HuH-7 (cell line): ENCODE data around the gene ZNF511.

ENCODE experiments used
- DNase-seq: peaks from one replicate; pipeline ENCODE4 v3.0.0; 2011; ENCODE audit warnings: low spot score

The ZNF511 gene

GRCh38 chr10:133292919-133293809, 15.6 kb upstream of the ZNF511 start:
- DNase-seq = no peak

DNA sequence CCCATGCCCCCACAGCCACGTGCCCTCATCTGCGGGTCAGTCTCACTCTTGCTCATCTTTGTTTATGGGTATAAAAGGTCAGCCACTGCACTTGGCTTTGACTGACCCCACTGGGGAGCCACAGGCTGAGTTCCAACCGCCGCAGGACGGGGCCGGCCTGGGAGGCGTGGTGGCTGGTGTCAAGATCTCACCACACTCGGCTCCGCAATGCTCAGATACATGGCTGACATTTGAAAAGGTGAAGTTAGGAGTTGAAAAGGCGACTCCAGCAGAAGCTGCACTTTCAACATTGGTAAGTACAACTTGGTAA, 14.9 kb upstream of the ZNF511 start:
- DNase-seq = no peak

DNA sequence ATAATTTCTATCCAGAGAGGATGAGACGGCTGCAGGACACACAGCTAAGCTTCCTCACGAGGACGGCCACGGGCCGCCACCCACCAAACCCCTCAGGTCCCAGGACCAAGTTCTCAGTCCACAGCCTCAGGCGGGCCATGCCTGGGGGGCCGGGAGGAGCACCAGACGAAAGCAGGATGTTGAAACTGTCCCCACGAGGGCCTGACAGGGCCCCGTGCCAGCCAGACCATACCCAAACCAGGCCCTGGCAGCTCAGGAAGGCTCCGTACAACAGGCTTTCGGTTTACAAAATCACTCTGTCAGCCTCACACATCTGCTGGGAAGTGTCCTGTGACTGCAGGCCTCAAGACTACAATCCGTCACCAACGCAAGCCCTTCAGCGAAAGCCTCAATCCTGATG, 14.5 kb upstream of the ZNF511 start:
- DNase-seq = no peak

GRCh38 chr10:133295426-133296320, 13.0 kb upstream of the ZNF511 start:
- no peak for DNase-seq

DNA sequence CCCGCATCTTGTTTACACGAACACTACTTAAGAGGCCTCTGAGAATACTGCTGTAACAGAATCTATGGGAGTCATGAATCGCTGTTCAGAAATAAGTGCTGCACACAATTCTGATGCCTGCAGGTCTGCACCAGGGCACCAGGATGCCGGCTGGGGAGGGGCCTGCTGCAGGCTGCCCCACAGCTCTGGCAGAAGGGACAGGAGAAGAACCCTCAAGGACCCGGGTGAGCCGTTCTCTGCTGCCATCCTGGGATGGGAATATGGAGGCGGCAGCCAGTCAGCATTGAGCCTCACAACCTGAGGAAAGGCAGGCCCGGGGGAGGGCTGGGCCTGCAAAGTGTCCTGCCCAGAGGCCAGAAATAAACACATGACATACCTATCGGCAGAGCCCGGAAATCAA, 11.2 kb upstream of the ZNF511 start:
- no peak for DNase-seq

- DNase-seq = no peak
Measured at GRCh38 chr10:133298466-133298865, 10.2 kb upstream of the ZNF511 start.

GRCh38 chr10:133299224-133299623, 9.5 kb upstream of the ZNF511 start:
- no peak for DNase-seq

DNA sequence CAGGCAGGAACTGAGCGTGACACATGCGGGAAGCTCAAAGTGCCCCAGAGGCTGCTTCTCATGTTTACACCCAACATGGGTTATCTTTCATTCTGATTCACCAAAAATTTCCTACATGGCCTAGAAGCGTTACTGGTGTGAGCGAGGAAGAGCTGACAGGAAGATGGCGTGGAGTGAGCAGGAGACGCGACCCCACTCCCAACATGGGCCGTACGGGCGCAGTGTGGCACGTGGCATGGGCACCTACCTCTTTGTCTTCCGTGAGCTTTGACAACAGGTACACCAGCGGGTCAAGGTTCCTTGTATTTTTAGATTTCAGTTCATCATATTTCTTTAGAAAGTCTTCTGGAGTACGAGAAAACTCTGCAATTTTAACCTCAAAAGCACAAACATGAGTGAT, 9.0 kb upstream of the ZNF511 start:
- DNase-seq = no peak

DNA sequence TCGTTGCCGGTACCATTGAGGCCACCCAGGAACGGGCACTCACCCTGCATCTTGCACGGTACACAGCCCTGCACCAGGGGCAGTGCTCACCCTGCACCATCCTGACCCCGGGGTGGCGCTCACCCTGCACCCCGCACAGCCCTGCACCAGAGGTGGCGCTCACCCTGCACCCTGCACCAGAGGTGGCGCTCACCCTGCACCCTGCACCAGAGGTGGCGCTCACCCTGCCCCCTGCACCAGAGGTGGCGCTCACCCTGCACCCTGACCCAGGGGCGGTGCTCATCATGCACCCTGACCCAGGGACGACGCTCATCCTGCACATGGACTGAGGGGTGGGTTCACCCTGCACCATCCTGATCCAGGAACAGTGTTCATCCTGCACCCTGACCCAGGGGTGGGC, 6.5 kb upstream of the ZNF511 start:
- no peak for DNase-seq

DNA sequence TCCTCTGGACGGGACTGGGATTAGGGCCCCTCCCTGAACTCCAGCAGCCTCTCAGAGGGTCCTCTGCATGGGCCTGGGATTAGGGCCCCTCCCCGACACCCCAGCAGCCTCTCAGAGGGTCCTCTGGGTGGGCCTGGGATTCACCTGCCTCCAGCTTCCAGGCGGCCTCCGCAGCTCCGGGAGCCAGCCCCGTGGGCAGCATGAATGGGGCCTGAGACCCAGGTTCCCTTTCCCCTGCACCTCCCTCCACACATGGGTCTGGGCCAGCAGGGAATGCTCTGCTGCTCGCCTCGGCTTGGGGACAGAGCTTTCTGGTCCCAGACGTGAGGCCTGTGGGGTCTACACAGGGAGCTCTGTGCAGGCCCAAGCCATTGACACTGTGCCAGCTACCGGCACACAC, 5.5 kb upstream of the ZNF511 start:
- DNase-seq = no peak

DNA sequence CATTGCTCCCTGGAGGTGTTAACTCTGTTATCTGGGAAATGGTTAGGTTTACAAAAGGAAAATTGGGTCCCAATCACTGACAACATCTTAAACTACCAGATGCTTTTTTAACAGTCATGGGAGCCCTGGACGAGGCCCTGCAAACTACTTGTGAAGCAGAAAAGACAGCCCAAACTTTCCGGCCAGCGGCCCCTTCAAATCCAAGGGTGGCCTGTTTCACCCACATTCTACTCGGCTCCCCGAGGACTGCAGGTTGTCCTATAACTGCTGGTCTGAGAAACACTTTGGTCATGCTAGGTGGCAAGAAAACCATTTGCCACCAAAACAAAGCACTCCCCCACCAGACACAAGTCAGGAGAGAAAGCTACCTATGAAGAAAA, 2.6 kb upstream of the ZNF511 start:
- no peak for DNase-seq

GRCh38 chr10:133306941-133307379, 1.8 kb upstream of the ZNF511 start:
- DNase-seq = no peak

- DNase-seq = peak; percentile 83
Measured at GRCh38 chr10:133307776-133308420, 816 bp upstream of the ZNF511 start.

GRCh38 chr10:133309100-133309719, 496 bp downstream of the ZNF511 start:
- peak; percentile 83 for DNase-seq

DNA sequence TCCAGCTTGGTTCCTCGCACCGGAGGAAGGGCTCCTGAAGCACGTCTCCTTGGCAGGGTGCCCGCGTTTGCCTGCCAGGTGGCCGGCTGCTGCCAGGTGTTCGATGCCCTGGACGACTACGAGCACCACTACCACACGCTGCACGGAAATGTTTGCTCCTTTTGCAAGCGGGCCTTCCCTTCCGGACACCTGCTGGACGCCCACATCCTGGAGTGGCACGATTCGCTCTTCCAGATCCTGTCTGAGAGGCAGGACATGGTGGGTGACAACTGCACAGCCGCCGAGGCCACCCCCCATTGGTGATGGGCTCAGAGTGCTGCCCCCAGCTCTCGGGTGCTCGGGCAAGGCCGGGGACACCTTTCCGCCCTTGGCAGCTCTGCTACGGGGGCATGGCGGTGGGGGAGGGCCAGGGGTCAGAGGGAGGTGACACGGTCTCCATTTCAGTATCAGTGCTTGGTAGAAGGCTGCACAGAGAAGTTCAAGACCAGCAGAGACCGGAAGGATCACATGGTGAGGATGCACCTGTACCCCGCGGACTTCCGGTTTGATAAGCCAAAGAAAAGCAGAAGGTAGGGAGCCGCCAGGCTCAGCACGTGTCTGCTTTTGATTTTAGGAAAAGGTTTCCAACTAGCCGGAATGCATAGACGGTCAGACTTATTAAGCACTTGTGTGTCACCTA, 1.1 kb downstream of the ZNF511 start:
- no peak for DNase-seq

- DNase-seq = no peak
Measured at GRCh38 chr10:133310399-133310755, 1.7 kb downstream of the ZNF511 start.

DNA sequence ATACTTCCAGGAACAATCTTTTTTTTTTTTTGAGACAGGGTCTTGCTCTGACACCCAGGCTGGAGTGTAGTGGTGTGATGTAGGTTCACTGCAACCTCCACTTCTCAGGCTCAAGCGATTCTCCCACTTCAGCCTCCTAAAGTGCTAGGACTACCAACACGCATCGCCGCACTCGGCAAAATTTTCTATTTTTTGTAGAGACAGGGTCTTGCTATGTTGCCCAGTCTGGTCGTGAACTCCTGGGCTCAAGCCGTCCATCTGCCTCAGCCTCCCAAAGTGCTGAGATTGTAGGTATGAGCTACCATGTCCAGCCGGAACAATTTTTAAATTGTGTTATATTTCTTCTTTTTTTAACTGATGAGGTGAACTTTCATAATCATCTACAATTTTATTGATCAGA, 2.1 kb downstream of the ZNF511 start:
- DNase-seq = no peak

DNA sequence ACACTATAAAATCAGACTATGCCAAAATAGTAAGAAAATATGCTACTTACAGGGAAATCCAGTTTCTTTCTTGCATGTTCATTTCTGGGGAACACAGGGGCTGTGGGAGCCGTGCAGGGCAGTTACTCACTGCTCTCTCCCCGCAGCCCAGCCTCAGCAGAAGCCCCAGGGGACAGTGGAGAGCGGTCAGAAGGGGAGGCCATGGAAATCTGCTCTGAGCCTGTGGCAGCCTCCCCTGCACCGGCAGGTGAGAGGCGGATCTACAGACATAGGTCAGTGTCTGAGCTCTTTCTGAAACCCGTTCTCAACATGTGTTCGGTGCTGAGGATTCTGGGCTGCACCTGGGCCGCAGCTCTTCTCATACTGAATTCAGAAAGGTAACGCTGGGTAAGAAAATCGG, 2.9 kb downstream of the ZNF511 start:
- DNase-seq = no peak

DNA sequence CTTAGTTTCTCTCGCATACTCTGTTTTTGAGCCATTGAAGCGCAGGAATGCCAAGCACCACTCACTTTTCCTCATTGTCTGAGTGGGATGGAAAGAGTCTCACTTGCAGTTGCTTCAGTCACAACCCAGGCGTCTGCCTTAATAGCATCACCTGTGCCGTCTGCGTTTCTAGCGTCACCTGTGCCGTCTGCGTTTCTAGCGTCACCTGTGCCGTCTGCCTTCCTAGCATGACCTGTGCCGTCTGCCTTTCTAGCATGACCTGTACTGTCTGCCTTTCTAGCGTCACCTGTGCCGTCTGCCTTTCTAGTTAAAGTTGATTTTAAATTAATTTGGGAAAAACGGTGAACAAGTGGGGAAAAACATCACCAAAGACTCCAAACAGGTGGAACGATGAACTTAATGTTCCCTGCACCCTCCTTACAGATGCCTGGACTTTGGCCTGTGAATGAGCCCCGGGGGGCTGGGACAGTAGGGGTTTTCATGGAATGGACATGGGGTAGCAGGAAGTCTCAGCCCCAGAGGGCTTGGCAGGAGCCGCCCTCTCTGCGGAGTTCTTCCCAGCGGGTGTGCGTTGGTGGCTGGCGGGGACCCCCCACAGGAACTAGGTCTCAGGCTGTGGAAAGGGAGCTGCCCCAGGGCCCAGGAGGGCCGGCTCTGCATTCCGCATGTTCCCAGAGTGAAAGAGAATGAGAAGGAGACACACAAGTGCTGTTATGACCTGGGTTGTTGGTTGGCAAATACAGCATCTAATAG, 3.5 kb downstream of the ZNF511 start:
- no peak for DNase-seq

GRCh38 chr10:133312769-133313145, 4.0 kb downstream of the ZNF511 start:
- no peak for DNase-seq

GRCh38 chr10:133313192-133313591, 4.5 kb downstream of the ZNF511 start:
- no peak for DNase-seq
